ENCODE data around the gene BMP6.

BMP6 gene

GRCh38 chr6:7924867-7925266 is 199.0 kb downstream of the BMP6 start:
- no peak for DNase-seq (ENCODE audit: low spot score)
- Histone ChIP-seq H3K4me3 (no peak overlapping the region), H3K27ac (no peak overlapping the region)
- TF ChIP-seq CTCF (IDR thresholded peaks at IDR 0.05) = no peak
